ENCODE measurements around the gene LRRTM4.
"Not testable (repeated sequence)": the region's sequence is repeated elsewhere in the genome, so short reads cannot be mapped to it uniquely, and the experiment has no call there.

Gene LRRTM4

DNA sequence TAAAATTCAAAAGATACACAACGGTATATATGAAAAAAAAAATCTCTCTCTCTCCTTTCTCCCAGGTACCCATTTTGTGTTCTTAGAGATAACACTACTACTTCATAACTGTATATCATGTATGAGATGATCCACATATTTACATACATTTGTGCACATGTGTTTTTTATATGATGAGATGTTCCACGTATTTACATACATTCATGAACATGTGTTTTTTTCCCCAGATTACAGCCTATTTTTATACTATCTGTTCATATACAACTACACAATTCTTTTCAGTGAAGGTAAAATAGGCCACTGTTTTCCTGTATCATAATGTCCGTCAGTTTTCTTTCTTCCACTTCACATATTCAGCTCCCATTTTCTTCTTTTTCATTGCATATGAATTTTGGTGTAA is 808.9 kb downstream of the LRRTM4 start:
- TF ChIP-seq, protein P1, sequence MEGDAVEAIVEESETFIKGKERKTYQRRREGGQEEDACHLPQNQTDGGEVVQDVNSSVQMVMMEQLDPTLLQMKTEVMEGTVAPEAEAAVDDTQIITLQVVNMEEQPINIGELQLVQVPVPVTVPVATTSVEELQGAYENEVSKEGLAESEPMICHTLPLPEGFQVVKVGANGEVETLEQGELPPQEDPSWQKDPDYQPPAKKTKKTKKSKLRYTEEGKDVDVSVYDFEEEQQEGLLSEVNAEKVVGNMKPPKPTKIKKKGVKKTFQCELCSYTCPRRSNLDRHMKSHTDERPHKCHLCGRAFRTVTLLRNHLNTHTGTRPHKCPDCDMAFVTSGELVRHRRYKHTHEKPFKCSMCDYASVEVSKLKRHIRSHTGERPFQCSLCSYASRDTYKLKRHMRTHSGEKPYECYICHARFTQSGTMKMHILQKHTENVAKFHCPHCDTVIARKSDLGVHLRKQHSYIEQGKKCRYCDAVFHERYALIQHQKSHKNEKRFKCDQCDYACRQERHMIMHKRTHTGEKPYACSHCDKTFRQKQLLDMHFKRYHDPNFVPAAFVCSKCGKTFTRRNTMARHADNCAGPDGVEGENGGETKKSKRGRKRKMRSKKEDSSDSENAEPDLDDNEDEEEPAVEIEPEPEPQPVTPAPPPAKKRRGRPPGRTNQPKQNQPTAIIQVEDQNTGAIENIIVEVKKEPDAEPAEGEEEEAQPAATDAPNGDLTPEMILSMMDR (IDR thresholded peaks at IDR 0.05; ENCODE audit: low read length, missing control alignments), result no peak
- H3K4me3 ChIP-seq (replicated peaks; ENCODE audit: low read depth, low read length), result no peak overlapping the region
- no peak for DNase-seq (ENCODE audit: low read depth)

DNA sequence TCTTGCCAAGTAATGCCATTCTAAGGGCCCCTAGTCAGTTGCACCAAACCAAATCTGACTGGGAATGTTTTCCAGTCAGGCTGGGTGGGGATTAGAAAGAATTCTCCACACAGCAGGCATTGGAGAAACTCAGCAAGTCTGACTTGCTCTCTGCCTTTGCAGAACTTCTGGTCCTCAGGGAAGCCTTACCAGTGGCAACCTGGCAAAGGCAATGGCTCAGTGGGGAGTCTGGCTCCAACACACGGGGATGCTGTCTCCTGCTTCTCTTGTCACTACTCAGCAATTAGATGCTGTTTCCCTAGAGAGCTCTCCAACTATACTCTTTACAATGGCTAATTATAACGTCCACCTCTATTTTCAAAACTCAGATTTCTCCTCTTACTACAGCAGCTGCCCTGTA is 810.7 kb downstream of the LRRTM4 start:
- TF ChIP-seq, protein P1 (IDR thresholded peaks at IDR 0.05; ENCODE audit: low read length, missing control alignments), result no peak

DNA sequence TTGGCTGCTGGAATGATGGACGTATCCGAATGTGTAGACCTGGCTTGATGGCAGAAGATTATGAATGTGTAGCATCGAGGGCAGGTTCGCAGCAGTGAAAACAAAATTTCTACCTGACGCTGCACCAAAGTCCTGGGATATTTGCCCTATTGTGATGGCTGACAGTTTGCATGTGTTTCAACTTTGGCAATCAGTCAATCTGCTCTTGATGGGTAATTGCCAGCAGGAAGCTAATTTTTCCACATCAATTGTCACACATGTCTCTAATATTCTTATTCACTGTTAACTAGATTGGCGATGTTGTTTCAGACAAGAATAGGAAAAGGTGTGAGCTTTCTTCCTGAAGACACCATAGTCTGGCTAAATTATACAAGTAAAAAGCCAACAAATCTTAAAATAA is 821.3 kb downstream of the LRRTM4 start:
- no peak for DNase-seq (ENCODE audit: low read depth)
- H3K4me3 ChIP-seq (replicated peaks; ENCODE audit: low read depth, low read length), result no peak overlapping the region
- TF ChIP-seq, protein P1 (IDR thresholded peaks at IDR 0.05; ENCODE audit: low read length, missing control alignments), result no peak

More for the DNA sequence above, 810.7 kb downstream of the LRRTM4 start:
- no peak for DNase-seq (ENCODE audit: low read depth)
- no peak overlapping the region for H3K4me3 ChIP-seq (replicated peaks; ENCODE audit: low read depth, low read length)

DNA sequence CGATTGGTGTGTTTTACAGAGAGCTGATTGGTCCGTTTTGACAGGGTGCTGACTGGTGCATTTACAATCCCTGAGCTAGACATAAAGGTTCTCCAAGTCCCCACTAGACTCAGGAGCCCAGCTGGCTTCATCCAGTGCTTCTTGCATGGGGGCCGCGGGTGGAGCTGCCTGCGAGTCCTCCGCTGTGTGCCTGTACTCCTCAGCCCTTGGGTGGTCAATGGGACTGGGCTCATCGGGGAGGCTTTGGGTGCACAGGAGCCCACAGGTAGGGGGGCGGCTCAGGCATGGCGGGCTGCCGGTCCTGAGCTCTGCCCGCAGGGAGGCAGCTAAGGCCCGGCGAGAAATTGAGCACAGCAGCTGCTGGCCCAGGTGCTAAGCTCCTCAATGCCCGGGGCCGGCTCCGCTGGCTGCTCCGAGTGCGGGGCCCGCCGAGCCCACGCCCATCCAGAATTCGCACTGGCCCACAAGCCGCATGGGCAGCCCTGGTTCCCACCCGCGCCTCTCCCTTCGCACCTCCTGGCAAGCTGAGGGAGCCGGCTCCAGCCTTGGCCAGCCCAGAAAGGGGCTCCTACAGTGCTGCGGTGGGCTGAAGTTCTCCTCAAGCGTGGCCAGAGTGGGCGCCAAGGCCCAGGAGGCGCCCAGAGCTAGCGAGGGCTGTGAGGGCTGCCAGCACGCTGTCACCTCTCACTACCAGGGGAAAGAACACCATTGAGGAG is 824.0 kb downstream of the LRRTM4 start:
- not testable (repeated sequence) for DNase-seq (ENCODE audit: low read depth); H3K4me3 ChIP-seq (replicated peaks; ENCODE audit: low read depth, low read length)
